ENCODE results near the gene RANBP3.
"Not testable (repeated sequence)": the region's sequence is repeated elsewhere in the genome, so short reads cannot be mapped to it uniquely, and the experiment has no call there.

Gene RANBP3

GRCh38 chr19:5903056-5903623 is 74.8 kb downstream of the RANBP3 start:
- DNase-seq (ENCODE audit: low spot score) = no peak

GRCh38 chr19:5900976-5901375 is 77.0 kb downstream of the RANBP3 start:
- DNase-seq (ENCODE audit: low spot score) = no peak

GRCh38 chr19:5899728-5900526 is 78.0 kb downstream of the RANBP3 start:
- DNase-seq (ENCODE audit: low spot score) = no peak

- no peak for DNase-seq (ENCODE audit: low spot score)
Measured at GRCh38 chr19:5897189-5897969, 80.6 kb downstream of the RANBP3 start.

GRCh38 chr19:5896365-5897076 is 81.4 kb downstream of the RANBP3 start:
- no peak for DNase-seq (ENCODE audit: low spot score)

- no peak for DNase-seq (ENCODE audit: low spot score)
Measured at GRCh38 chr19:5895890-5896289, 82.0 kb downstream of the RANBP3 start.

- DNase-seq (ENCODE audit: low spot score) = no peak
Measured at GRCh38 chr19:5895409-5895808, 82.5 kb downstream of the RANBP3 start.

GRCh38 chr19:5894704-5895349 is 83.1 kb downstream of the RANBP3 start:
- no peak for DNase-seq (ENCODE audit: low spot score)

GRCh38 chr19:5893907-5894703 is 83.8 kb downstream of the RANBP3 start:
- no peak for DNase-seq (ENCODE audit: low spot score)

GRCh38 chr19:5893296-5893903 is 84.5 kb downstream of the RANBP3 start:
- no peak for DNase-seq (ENCODE audit: low spot score)

- DNase-seq (ENCODE audit: low spot score) = no peak
Measured at GRCh38 chr19:5892772-5893275, 85.1 kb downstream of the RANBP3 start.

GRCh38 chr19:5891938-5892771 is 85.8 kb downstream of the RANBP3 start:
- no peak for DNase-seq (ENCODE audit: low spot score)

GRCh38 chr19:5891572-5891937 is 86.4 kb downstream of the RANBP3 start:
- DNase-seq (ENCODE audit: low spot score) = no peak

- no peak for DNase-seq (ENCODE audit: low spot score)
Measured at GRCh38 chr19:5890099-5890498, 87.8 kb downstream of the RANBP3 start.

- no peak for DNase-seq (ENCODE audit: low spot score)
Measured at GRCh38 chr19:5889288-5889971, 88.5 kb downstream of the RANBP3 start.

- not testable (repeated sequence) for DNase-seq (ENCODE audit: low spot score)
Measured at GRCh38 chr19:5884065-5884811, 93.7 kb downstream of the RANBP3 start.

- DNase-seq (ENCODE audit: low spot score) = not testable (repeated sequence)
Measured at GRCh38 chr19:5883157-5883873, 94.6 kb downstream of the RANBP3 start.

Measured in Ammon's horn (tissue), 1 donor.